HPDE6-E6E7 (cell line): ENCODE measurements around the gene SNX4.
"Not testable (repeated sequence)": the region's sequence is repeated elsewhere in the genome, so short reads cannot be mapped to it uniquely, and the experiment has no call there.

Experiments used
- DNase-seq: peaks from one replicate; pipeline ENCODE4 v3.0.0; 2011; ENCODE audit warnings: missing footprints; ENCODE audit errors: extremely low spot score

SNX4 gene

DNA sequence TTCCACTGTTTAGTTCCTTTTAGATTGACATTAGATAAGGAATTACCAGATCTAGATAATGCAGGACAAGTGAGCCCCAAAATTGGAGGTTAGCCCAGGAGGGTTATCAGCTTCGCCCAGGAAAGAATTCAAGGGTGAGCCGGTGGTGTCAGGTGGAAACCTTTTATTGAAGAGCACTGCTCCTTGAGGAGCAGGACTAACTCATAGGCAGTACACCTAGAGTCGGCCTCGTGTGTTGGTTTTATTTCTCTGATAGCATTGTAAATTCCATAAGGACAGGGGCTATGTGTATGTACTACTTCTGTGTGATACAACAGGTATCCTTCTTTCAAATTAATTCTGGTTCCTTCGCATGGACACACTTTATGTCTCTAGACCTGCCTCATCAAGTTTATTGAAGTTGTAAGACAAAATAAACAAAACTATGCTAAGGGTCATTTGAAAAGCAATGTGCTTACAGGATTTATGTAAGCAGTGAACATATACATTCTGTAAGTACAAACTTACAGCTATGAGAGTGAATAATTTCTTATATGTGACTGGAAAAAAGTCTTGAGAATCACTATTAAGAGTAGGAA lies 57.2 kb downstream of the SNX4 start:
- DNase-seq: no peak

- no peak for DNase-seq
Observed at GRCh38 chr3:125461896-125462295, 58.1 kb downstream of the SNX4 start.

GRCh38 chr3:125460233-125460632 lies 59.8 kb downstream of the SNX4 start:
- no peak for DNase-seq

- DNase-seq: no peak
Observed at GRCh38 chr3:125443923-125444322, 76.1 kb downstream of the SNX4 start.

GRCh38 chr3:125442506-125442905 lies 77.5 kb downstream of the SNX4 start:
- no peak for DNase-seq

- DNase-seq: no peak
Observed at GRCh38 chr3:125440970-125441369, 79.0 kb downstream of the SNX4 start.

GRCh38 chr3:125440559-125440955 lies 79.4 kb downstream of the SNX4 start:
- DNase-seq: no peak

- DNase-seq: no peak
Observed at GRCh38 chr3:125437631-125438435, 82.2 kb downstream of the SNX4 start.

DNA sequence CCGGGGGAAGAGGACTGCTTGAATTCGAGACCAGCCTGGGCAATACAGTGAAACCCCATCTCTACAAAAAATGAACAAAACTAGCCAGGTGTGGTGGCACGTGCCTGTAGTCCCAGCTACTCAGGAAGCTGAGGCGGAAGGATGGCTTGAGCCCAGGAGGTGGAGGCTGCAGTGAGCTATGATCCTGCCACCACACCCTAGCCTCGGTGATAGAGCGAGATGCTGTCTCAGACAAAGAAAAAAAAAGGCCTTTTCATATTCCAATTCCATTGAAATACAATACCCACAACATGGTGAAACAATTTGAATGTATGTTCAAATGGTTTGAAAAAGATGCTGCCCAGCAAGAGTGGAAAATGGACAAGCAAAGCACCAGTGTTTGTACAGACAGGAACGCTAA lies 83.1 kb downstream of the SNX4 start:
- DNase-seq: no peak

DNA sequence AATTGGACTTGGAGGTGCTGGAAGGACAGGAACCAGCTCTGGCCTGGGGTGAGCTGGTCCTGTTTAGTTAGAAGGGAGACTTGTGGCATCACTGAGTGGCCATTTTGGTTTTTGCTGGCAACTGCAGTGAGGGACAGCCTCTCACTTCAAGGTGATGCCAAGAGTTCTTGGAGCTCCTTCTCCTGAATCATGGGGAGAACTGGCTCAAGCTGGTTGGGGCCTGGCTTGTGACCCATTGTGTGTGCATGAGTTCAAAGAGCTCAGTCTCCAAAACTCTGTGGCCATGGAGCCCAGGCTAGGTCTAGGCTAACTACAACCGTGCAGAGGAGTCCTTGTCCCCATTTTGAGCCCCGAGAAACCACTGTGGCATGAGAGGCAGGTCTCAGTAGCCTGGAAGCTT lies 84.8 kb downstream of the SNX4 start:
- no peak for DNase-seq

- no peak for DNase-seq
Observed at GRCh38 chr3:125434582-125435011, 85.4 kb downstream of the SNX4 start.

DNA sequence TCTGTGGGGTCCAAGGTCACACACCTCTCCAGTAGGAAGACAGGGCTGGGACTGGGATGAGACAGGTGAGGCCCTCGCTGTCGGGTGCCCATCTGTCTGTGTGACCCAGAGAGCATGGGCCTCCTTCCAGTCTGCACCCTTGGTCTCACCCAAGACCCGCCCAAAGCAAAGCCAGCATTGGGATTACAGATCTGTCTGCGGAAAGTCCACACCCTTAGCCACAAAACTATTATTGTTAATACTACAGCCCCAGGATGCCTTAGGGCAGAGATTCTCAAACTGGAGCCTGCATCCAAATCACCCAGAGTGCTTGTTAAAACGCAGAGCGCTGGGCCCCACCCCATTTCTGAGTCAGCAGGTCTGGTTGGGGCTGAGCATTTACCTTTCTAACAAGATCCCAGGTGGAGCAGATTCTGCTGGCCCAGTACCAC lies 86.4 kb downstream of the SNX4 start:
- DNase-seq: peak; percentile 43

DNA sequence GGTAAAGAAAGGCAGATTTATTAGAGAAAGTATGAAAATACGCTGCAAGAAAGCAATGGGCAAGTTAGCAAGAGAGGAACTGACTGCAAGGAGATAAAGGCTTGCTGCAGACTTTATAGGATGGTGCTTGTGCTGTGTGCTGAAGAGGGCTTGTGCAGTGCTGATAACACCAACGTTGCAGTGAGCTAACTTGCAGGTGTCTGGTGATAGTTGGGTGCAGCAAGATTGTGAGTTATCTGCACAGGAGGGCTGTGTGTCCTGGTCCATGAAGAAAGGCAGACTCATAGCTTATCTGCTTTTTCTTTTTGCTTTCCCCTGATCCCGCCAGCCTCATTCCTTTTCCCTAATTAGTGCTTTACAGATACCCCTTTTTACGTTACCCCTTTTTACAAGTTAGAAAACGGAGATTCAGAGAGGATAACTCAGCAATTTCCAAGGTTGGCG lies 86.9 kb downstream of the SNX4 start:
- DNase-seq: no peak

DNA sequence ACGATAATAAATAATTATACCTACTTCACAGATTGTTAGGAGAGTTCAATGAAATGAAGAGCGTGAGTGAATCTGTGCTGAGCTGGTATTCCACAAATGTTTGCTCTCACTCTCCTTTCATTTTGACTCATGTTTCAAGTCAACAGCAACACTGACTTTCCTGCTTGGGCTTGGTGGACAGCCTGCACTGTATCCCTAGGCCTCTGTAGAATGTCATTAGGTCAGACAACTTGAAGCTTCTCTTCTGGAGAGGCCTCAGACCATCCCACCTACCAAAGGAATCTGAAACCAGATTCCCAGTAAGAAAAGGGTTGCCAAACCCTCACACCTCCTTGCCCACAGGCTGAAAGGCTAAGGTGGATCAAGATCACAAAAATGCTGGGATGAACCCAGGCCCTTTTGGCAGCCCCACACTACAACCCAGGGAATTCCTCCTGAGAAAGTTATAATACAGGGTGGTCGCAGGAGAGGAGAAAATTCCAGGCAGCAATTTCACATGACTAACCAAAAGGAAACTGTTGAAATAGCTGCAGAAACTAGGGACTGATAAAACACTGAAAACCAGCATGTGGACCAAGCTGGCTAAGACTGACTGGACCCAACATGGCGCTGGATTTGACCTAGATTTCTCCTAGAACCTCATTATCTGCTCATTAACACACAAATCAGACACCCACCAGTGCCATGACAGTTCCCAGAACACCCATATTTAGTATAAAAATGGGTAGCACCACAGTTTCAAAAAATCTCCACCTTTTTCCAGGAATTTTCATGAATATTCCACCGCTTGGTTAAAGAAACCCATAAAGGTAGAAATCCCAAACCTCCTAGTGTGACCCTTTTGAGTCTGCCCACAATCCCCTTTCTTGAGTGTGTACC lies 87.9 kb downstream of the SNX4 start:
- no peak for DNase-seq

DNA sequence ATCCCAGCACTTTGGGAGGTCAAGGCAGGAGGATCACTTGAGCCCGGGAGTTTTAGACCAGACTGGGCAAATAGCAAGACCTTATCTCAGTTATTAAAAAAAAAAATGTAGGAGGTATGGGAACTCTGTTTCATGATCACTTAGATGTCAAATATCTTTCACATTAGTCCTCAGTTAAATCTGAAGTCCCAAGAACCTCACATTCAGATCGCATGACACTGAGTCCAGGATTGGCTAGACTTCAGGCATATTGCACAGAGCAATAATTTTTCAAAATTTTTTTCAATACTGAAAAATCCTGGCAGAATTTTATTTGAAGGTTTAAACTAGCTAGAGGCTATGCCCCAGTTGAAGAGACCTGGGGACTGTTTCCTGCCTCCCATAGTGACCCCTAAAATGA lies 88.6 kb downstream of the SNX4 start:
- DNase-seq: no peak

DNA sequence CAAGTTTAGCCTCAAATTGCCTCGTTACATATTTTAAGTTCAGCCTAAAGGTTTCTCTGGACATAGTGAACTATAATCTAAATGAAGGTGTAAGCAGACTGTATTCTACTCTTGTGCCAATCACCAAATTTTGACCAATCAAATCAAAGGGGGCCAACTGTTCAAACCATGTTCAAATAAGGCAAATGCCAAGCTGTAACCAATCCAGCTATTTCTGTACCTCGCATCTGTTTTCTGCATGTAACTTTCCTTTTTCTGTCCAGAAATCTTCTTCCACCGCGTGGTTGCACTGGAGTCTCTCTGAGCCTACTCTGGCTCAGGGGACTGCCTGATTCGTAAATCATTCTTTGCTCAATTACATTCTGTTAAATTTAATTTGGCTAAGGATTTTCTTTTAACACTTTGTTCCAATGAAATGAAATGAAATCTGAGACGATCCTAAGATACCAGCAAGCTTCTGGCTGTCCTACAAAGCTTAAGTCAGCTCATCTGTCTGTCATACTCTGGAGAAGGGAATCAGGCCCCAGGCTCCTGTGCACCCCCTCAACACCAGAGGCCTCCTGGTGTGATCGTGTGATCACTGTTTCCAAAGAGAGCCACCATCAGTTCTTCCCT lies 91.7 kb downstream of the SNX4 start:
- DNase-seq: no peak

- no peak for DNase-seq
Observed at GRCh38 chr3:125418306-125418705, 101.7 kb downstream of the SNX4 start.

DNA sequence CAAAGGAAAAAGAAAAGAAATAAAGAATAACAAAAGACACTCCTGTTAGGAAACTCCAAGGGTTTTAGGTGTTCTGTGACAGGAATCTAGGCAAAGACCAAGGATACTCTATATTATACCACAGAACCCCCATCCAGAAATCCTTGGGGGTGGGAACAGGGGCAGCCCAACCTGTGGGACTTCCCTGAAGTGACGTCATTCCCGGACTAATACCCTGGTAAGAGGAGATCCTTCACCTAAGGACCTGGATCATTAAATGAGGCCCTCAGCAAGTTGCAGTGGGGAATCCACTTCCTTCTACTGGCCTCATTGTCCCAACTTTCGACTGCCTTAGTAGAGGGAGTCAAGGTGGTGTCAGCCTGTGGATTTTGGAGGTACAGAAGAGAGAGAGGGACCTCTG lies 103.8 kb downstream of the SNX4 start:
- DNase-seq: no peak

GRCh38 chr3:125414669-125415068 lies 105.3 kb downstream of the SNX4 start:
- no peak for DNase-seq

GRCh38 chr3:125410922-125411321 lies 109.1 kb downstream of the SNX4 start:
- DNase-seq: no peak

GRCh38 chr3:125406070-125406469 lies 113.9 kb downstream of the SNX4 start:
- no peak for DNase-seq

DNA sequence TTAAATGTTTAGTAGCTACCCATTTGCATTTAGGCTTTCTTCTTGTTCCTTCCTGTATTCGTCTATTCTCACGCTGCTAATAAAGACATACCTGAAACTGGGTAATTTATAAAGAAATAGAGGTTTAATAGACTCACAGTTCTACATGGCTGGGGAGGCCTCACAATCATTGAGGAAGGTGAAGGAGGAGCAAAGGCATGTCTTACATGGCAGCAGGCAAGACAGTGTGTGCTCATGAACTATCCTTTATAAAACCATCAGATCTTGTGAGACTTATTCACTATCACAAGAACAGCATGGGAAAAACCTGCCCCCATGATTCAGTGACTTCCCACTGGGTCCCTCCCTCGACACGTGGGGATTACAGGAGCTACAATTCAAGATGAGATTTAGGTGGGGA lies 114.5 kb downstream of the SNX4 start:
- not testable (repeated sequence) for DNase-seq
